ENCODE data around the gene FSD1. TPM values are rescaled to one million over a fixed set of nuclear protein-coding genes. Genes with fewer than 3 reads are reported as not detected.

The FSD1 gene
- total RNA-seq, 1 donor from 2014 or later = 0.26 TPM

DNA sequence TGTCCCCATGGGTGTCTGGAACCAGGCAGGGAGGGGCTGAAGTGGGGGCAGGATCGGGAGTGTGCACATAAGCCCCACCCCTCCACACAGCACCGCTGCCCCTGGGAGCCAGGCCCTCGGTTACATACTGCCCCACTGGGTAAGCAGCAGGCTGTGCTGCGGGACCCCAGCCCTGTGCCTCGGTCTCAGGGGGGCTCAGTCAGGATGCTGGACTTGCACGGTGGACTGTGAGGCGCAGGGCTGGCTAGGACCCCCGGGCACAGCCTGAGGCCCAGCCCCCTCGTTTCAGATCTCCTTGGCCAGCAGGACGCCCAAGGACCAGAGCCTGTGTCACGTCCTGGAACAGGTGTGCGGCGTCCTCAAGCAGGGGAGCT lies 55.2 kb downstream of the FSD1 start:
- Histone ChIP-seq H3K4me3 (ENCODE audit: low read depth, low read length) (no peak overlapping the region), H3K36me3 (ENCODE audit: control insufficient read depth, insufficient read depth, low read length) (peaks cover 32% of the 10 kb centered on the region), H3K27me3 (ENCODE audit: control insufficient read depth, insufficient read depth, low read length) (no peaks in the 10 kb centered on the region)
- TF ChIP-seq, protein P1, sequence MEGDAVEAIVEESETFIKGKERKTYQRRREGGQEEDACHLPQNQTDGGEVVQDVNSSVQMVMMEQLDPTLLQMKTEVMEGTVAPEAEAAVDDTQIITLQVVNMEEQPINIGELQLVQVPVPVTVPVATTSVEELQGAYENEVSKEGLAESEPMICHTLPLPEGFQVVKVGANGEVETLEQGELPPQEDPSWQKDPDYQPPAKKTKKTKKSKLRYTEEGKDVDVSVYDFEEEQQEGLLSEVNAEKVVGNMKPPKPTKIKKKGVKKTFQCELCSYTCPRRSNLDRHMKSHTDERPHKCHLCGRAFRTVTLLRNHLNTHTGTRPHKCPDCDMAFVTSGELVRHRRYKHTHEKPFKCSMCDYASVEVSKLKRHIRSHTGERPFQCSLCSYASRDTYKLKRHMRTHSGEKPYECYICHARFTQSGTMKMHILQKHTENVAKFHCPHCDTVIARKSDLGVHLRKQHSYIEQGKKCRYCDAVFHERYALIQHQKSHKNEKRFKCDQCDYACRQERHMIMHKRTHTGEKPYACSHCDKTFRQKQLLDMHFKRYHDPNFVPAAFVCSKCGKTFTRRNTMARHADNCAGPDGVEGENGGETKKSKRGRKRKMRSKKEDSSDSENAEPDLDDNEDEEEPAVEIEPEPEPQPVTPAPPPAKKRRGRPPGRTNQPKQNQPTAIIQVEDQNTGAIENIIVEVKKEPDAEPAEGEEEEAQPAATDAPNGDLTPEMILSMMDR (IDR thresholded peaks at IDR 0.05; ENCODE audit: insufficient read depth, low read length, severe bottlenecking) = no peak
- no peak for DNase-seq (ENCODE audit: low read depth)
- FAIRE-seq = no peak

DNA sequence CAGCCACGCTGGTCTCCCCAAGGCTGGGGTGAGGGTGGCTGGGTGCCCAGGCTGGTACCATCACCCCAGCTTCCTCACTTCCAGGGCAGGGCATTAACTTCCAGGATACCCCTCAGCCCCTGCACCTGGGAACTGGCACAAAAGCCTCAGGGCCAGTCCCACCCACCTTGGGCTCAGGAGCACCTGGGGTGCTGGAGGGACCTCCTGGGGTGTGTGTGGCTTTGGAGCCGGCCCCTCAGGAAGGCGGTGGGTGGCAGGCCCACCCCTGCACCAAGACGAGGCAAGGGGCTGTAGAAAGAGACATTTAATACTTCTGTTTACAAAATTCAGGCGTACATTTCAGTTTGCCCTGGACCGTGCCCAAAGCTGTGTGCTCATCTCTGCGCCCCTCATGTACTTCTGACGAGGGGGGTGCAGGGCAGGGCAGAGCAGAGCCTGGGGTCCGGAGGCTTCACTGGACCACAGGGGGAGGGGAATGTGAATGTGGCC lies 55.7 kb downstream of the FSD1 start:
- no peak for FAIRE-seq
- peaks cover 33% of the 10 kb centered on the region for H3K36me3 ChIP-seq (ENCODE audit: control insufficient read depth, insufficient read depth, low read length)
- no peaks in the 10 kb centered on the region for H3K27me3 ChIP-seq (ENCODE audit: control insufficient read depth, insufficient read depth, low read length)
- TF ChIP-seq, protein P1 (IDR thresholded peaks at IDR 0.05; ENCODE audit: insufficient read depth, low read length, severe bottlenecking) = no peak
- H3K4me3 ChIP-seq (ENCODE audit: low read depth, low read length) = no peak overlapping the region
- no peak for DNase-seq (ENCODE audit: low read depth)

- Histone ChIP-seq H3K4me3 (ENCODE audit: low read depth, low read length) (no peak overlapping the region), H3K36me3 (ENCODE audit: control insufficient read depth, insufficient read depth, low read length) (peaks cover 37% of the 10 kb centered on the region), H3K27me3 (ENCODE audit: control insufficient read depth, insufficient read depth, low read length) (no peaks in the 10 kb centered on the region)
- FAIRE-seq (no peak), DNase-seq (ENCODE audit: low read depth) (no peak)
- TF ChIP-seq, protein P1 (IDR thresholded peaks at IDR 0.05; ENCODE audit: insufficient read depth, low read length, severe bottlenecking) = no peak
Measured at GRCh38 chr19:4360641-4361151, 56.3 kb downstream of the FSD1 start.

DNA sequence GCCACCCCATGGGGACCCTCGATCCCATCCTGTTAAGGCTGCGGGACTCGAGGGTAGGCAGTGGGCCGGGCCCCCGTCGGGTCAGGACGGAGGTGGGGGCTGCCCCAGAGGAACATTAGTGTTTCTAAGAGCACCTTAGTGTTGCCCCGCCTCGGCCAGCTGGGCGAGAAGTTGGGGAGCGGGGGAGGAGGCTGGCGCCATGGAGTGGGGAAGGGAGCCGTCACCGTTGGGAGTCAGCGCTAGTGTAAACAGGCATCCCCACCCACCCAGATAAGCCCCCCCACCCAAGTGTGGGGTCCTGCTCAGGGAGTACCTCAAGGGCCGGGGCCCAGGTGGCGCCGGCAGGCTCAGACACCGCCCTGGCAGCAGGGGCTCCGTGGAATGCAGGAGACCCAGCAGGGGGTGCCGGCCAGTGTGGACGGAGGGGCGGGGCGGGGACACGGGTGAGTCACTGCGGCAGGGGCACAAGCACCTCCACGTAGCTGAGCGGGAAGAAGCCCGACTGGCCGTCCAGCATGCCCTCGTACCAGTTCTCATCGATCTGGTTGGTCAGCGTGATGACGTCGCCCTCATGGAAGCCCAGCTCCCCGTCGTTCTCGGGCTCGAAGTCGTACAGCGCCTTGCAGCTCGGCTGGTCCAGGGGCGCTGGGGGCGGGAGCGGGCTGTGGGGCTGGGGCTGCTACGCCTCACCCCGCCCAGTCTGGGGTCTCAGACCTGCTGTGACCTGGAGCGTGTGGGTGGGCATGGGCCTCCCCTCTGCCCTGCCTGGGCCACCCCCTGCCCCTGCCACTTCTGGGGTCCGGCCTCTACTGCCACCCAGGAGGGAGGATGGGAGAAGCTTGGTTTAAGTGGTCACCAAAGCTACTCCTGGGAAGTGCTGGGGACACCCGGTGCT lies 57.0 kb downstream of the FSD1 start:
- Histone ChIP-seq H3K4me3 (ENCODE audit: low read depth, low read length) (no peak overlapping the region), H3K36me3 (ENCODE audit: control insufficient read depth, insufficient read depth, low read length) (peaks cover 44% of the 10 kb centered on the region), H3K27me3 (ENCODE audit: control insufficient read depth, insufficient read depth, low read length) (no peaks in the 10 kb centered on the region)
- FAIRE-seq (no peak), DNase-seq (ENCODE audit: low read depth) (no peak)
- TF ChIP-seq, protein P1 (IDR thresholded peaks at IDR 0.05; ENCODE audit: insufficient read depth, low read length, severe bottlenecking) = no peak

DNA sequence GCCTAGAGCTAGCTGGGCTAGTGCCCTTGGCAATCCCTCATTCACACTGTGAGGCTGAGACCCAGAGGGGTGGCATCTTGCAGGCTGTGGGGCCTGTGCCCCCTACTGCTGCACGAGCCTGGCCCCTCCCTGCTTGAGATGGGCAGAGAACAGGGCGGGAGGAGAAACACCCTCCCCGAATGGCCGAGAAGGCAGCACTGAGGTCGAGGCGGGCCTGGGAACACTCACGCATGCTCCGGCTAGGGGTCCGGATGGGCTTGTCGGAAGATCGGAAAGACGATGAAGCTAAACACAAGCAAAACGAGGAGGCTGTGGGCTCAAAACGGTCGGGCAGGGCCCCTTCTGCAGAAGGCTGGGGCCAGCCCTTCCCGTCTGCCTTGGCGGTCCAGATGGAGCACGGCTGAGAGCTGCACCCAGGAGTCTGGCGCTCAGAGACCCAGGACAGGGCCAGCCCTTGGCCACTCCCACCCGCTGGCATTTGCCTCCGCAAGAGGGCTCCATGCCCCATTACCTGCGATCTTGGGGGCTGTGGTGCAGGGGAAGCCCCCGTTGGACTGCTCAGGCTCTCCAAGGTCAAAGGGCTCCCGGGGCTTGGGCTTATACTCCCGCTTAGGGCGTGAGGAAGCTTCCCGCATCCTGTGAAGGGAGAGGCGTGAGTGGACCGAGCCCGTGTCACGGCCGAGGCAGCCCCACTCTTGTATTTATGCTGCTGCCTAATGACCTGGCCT lies 57.9 kb downstream of the FSD1 start:
- TF ChIP-seq, protein P1 (IDR thresholded peaks at IDR 0.05; ENCODE audit: insufficient read depth, low read length, severe bottlenecking) = no peak
- DNase-seq (ENCODE audit: low read depth) = no peak
- FAIRE-seq = no peak
- Histone ChIP-seq H3K27me3 (ENCODE audit: control insufficient read depth, insufficient read depth, low read length) (no peaks in the 10 kb centered on the region), H3K36me3 (ENCODE audit: control insufficient read depth, insufficient read depth, low read length) (peaks cover 48% of the 10 kb centered on the region), H3K4me3 (ENCODE audit: low read depth, low read length) (no peak overlapping the region)

Data from bronchial epithelial cell (primary cell).